Neural progenitor cell (in vitro differentiated cells): ENCODE data around the gene FAM131A.

Experiments
- EZH2 ChIP-seq: fragments of 200-600 bp; sonication (generic); IDR thresholded peaks from 2 replicates; pipeline ENCODE4 v1.6.1; 2017; ENCODE audit warnings: antibody characterized with exemption, mild to moderate bottlenecking, moderate library complexity
- TF ChIP-seq, protein P1 (sequence below): fragments of 200-600 bp; sonication (generic); IDR thresholded peaks from 2 replicates; pipeline ENCODE4 v1.5.1; 2017; ENCODE audit warnings: antibody characterized with exemption, mild to moderate bottlenecking

DNA sequence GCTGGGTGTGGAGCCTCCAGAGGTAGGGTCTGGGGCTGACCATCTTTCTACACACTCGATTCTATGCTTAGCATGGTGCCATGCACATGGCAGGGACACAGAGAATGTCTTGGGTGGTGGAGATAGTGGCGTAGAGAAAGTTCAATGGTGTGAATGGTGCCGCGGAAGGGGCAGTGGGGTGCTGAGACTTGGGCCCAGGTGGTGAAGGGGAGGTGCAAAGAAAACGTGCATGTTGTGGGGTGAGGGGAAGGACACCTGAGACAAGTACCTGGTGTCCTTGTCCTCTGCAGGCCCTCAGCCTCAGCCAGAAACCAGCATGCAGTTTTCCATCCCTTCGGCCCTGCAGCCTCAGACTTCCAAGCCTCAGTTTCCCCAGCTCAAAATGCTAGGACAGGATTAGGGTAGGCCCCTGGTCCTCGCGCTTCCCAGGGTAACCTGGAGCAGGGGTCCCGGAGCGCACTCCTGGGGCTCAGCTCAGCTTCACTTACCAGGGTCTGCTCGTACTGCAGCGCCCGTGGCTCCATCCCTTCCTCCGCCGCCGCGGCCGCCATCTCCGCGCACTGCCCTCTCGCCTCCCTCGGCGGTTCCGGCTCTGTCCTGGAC, 23.6 kb downstream of the FAM131A start:
- TF ChIP-seq, protein P1, sequence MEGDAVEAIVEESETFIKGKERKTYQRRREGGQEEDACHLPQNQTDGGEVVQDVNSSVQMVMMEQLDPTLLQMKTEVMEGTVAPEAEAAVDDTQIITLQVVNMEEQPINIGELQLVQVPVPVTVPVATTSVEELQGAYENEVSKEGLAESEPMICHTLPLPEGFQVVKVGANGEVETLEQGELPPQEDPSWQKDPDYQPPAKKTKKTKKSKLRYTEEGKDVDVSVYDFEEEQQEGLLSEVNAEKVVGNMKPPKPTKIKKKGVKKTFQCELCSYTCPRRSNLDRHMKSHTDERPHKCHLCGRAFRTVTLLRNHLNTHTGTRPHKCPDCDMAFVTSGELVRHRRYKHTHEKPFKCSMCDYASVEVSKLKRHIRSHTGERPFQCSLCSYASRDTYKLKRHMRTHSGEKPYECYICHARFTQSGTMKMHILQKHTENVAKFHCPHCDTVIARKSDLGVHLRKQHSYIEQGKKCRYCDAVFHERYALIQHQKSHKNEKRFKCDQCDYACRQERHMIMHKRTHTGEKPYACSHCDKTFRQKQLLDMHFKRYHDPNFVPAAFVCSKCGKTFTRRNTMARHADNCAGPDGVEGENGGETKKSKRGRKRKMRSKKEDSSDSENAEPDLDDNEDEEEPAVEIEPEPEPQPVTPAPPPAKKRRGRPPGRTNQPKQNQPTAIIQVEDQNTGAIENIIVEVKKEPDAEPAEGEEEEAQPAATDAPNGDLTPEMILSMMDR, result no peak
- no peak for TF ChIP-seq EZH2
